Activated CD4-positive, alpha-beta T cell treated with anti-CD3 and anti-CD28 coated beads, Interleukin-10, Interleukin-2, amounts not matched to agents 100 ng/mL and 50 ng/mL, durations not matched to agents 16 hours and 8 hours (primary cell): ENCODE measurements around the gene TRIM36.

Experiments
- DNase-seq: peaks from one replicate; pipeline ENCODE4 v3.0.0-alpha.2; 2020

The TRIM36 gene

DNA sequence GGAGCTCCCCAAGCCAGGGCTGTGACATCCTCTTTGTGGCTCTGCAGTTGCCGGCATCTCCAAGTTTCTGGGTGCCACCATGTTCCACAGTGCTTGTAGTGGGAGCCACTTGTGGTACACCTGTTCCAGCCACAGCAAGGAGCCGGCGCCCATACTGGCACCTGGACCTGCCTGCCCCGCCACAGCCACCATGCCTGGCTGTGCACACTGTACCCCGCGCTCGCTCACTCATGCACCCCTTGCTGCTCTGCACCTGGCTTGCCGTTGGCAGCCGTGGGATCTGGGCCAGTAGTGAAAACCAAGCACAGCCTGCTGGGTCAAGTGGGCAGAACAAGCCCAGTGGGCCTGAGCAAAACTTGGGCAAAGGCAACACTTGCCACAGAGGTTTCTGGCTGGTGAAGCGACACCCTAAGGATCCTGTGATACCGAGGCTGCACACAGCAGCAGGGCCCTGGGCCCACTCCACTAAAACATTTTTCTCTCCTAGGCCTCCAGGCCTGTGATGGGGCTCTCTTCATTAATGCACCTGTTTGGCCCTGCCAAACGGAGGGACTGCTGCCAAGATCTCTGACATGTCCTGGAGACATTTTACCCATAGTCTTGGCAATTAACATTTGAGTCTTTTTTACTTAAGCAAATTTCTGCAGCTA, 2.8 kb downstream of the TRIM36 start:
- DNase-seq = no peak

- DNase-seq = no peak
Measured at GRCh38 chr5:115165790-115166189, 3.9 kb downstream of the TRIM36 start.

DNA sequence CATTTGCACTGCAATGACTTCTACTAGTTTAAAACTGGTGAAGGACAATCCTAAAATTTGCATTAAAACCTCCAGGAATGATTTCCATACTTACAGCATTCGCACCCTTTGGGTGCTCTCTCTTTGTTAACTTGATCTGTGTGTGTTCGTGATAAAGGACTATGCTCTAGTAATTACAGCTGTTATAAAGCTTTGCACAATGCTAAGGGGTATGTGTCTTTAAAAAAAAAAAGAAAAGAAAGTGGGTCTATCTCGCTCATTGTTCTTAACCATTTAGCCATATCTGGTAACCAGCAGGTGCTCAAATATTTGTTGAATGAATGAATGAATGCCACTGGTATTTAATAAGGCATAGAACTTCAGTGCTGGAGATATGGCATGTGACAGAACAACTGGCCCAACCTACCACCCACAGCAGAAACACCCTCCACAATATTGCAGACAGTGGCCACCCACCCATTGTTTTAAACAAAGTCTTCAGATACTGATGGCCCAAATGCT, 8.7 kb downstream of the TRIM36 start:
- DNase-seq = no peak

- no peak for DNase-seq
Measured at GRCh38 chr5:115151208-115151805, 18.4 kb downstream of the TRIM36 start.

GRCh38 chr5:115150512-115150911, 19.2 kb downstream of the TRIM36 start:
- no peak for DNase-seq

- no peak for DNase-seq
Measured at GRCh38 chr5:115147052-115147451, 22.7 kb downstream of the TRIM36 start.

DNA sequence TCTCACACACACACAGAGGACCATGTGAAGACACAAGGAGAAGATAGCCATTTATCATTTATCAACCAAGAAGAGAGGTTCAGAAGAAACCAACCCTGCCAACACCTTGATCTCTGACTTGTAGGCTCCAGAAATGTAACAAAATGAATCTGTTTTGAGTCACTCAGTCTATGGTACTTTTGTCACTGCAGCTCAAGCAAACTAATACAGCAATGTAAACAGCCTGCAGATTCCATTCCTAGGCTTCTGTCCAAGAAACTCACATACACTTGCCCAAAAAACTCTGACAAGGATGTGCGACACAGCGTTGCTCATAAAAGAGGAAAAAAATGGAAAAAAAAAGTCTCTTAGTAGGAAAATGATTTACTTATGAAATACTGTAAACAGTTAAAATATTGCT, 33.4 kb downstream of the TRIM36 start:
- DNase-seq = no peak

- no peak for DNase-seq
Measured at GRCh38 chr5:115132465-115132864, 37.2 kb downstream of the TRIM36 start.

- DNase-seq = no peak
Measured at GRCh38 chr5:115126303-115126702, 43.4 kb downstream of the TRIM36 start.

DNA sequence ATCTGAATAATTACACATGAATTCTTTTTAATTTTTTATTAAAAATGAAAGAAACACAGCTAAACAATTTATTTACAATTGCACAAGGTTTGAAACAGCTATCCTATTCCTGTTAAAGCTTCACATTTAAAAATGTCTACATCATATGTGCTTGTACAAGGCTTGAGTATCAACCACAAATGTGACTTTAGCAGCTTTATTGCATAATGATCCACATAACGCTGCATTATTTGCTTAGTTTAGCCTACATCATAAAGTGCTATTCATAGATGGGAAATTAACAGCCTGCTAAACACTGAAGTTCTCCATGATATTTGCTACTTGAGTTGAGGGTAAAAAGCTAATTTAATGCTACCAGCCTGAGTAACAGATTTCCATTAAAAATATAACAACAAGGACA, 45.0 kb downstream of the TRIM36 start:
- DNase-seq = no peak

DNA sequence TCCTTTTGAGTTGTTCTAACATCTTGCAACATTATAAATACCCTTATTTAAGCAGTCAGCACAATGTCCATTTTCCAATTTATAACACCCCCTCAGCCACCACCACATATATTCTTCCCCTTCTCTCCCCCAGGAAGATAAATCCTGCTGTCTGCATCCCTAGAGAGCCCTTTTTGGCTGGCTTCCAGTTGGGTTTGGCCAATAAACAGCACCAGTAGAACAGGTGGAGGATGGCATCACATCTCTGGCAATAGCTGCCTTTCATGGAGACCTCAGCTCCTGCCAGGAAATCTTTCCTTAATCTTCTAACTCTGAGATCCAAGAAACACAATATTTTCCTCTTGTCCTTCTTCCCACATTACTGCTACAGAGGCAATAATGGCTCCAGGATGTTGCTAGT, 53.7 kb downstream of the TRIM36 start:
- no peak for DNase-seq

- DNase-seq = no peak
Measured at GRCh38 chr5:115109840-115110239, 59.9 kb downstream of the TRIM36 start.

- DNase-seq = no peak
Measured at GRCh38 chr5:115109356-115109755, 60.4 kb downstream of the TRIM36 start.

GRCh38 chr5:115100319-115100955, 69.3 kb downstream of the TRIM36 start:
- no peak for DNase-seq

GRCh38 chr5:115098041-115098702, 71.5 kb downstream of the TRIM36 start:
- DNase-seq = peak; percentile 51

DNA sequence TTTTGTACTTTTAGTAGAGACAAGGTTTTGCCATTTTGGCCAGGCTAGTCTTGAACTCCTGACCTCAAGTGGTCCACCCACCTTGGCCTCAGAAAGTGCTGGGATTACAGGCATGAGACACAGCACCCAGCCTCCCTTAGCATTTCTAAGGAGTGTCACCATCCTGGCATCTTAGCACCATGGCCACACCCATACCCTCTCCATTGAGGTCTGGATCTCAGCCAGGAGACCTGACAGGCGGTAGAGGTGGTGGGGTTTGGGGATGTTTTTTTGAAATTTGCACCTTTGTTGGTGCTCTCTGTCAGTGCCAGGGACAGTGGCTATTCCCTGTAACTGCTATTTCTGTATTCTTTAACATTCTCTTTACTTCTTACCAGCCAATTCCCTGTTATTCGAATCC, 72.5 kb downstream of the TRIM36 start:
- no peak for DNase-seq

DNA sequence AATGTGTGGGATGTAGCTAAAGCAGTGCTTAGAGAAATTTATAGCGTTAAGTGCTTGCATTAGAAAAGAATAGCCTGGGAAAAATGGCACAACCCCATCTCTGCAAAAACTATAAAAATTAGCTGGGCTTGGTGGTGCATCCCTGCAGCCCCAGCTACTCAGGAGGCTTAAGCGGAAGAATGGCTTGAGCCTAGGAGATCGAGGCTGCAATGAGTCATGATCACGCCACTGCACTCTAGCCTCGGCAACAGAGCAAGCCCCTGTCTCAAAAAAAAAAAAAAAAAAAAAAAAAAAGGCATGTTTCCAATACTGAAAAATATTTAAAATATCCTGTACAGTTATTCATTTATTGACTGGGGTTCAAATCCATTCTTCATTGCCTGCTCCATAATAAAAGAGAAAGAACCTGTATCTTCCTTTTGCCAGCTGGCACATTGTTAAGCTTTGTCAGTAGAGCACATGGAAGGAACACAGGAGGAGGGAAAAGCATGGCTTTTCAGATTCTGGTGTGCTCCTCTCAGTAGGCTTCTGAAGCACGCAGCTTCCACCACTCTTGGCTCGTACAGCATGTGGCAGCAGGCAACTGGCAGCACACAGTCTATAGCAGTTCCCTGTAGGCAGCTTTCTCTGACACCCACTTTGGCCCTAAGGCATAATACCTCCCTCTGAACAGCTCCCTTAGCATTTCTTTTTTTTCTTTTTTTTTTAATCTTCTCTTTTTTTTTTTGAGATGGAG, 73.5 kb downstream of the TRIM36 start:
- DNase-seq = no peak

DNA sequence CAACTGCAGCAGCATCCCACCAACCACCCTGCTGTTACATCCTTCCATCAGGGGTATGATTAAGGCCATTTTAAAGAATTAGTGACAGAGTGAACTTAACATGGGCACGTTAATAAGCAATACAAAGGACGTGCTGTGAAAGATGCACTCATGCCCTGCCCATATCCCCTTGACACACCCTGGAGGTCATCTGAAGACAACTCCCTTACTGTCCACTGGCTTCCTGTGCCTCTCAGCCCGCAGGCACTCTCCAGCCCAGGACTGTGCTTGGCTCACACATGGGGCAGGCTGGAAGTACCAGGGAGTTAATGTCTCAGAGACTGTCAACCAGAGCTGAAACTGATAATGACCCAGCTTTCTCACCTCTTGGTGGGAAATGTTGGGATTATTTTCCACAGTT, 81.8 kb downstream of the TRIM36 start:
- DNase-seq = no peak

DNA sequence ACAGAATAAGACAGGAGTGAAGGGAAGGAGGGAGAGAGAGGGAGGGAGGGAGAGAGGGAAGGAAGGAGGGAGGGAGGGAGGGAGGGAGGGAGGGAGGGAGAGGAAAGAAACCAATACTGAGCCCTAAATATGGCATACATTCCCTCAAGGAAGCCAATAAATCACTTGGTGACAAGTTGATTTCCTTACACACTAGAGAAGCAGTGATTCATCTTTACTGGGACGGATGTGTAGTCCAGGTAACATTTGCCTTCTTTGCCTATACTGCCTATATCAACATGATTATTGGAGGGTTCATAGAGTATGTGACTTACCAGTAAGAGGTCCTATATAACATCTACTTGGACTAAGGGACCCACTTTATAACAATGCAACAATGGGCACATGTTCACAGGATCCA, 83.2 kb downstream of the TRIM36 start:
- DNase-seq = no peak

DNA sequence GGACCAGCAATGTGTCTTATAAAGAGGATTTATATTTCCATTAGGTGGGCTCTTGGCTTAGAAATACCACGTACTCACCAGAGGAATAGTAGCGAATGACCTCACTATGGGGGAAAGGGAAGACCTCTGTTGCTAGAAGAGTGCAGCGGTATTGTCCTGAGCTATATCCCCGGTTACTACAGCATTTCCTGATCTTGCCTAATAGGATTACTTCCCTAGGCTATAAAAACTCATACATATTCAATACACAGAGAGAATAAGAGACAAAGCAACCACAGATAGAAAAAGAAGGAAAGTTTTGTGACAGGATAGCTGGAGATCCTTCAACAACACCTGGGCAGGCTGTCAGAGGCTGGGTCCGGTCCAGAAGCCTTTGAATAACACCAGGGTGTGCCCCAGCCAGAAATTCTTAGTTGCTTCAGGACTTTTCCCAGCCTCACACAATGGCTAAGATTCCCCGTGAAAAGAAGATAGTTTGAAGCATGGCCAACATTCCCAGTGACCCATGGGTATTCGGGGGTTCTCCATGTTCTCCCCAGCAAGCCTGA, 85.4 kb downstream of the TRIM36 start:
- no peak for DNase-seq

DNA sequence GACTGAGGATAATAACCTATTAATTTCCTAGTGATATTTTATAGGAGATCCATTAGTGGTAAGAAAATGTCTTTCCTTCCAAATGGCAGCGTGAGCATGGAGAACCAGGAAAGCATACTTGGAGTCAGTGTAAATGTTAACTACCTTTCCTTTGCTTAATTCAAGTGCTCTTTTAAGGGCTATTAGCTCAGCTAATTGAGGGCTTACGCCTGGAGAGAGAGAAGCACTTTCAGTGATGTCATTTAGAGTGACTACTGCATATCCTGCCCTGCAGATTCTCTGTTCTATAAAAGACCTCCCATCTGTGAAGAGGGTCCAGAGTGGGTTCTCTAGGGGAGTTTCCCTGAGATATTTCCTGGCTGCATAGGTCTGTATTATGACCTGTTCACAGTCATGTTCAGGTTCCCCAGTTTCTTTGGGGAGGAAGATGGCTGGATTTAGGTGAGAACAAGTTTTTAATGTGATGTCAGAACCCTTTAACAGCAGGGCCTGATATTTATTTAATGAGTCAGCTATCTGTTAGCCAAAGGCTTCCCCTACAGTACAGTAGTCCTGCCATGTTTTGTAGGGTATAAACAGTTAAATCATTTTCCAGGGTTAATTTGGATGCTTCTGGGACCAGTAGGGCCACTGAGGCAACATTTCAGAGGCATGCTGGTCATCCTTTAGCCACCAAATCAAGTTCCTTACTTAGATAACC, 89.6 kb downstream of the TRIM36 start:
- no peak for DNase-seq
